Mucosa of stomach (tissue), 1 donor: ENCODE measurements around the gene STK24.

Experiments used
- H3K27me3 ChIP-seq: one replicate; pipeline ENCODE4 v1.7.0; 2013; ENCODE audit warnings: mild to moderate bottlenecking, low read length; ENCODE audit not compliant: control insufficient read depth, insufficient read depth
- H3K36me3 ChIP-seq: one replicate; pipeline ENCODE4 v1.7.0; 2013; ENCODE audit warnings: low read length; ENCODE audit not compliant: control insufficient read depth, insufficient read depth
- H3K4me1 ChIP-seq: one replicate; pipeline ENCODE4 v1.7.0; 2013; ENCODE audit warnings: mild to moderate bottlenecking, low read length; ENCODE audit not compliant: control insufficient read depth, insufficient read depth
- H3K4me3 ChIP-seq: one replicate; pipeline ENCODE4 v1.7.0; 2013; ENCODE audit warnings: low read length
- H3K9ac ChIP-seq: one replicate; pipeline ENCODE4 v1.7.0; 2013; ENCODE audit warnings: mild to moderate bottlenecking, low read length, moderate library complexity
- H3K9me3 ChIP-seq: one replicate; pipeline ENCODE4 v1.7.0; 2013; ENCODE audit warnings: mild to moderate bottlenecking, low read length, moderate library complexity; ENCODE audit not compliant: control insufficient read depth
- donor health status: Pancreatic carcinoma.

The STK24 gene

DNA sequence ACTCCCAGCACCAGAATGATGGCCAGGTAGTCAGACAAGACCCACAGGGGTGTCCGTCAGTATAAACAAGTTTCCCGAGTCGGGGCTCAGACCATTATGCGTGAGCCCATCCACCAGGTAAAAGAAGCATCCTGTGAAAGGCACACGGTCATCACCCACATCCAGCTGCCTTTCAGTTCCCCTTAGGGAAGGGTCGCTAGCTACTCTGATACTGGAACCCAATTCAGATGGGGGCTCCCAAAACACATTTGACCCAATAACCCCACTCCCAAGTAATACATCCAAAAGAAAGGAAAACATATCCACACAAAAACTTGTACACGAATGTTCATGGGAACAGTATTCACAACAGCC, 66.8 kb downstream of the STK24 start:
- Histone ChIP-seq H3K27me3 (no peaks in the 10 kb centered on the region), H3K9me3 (no peaks in the 10 kb centered on the region), H3K4me3 (no peak overlapping the region), H3K9ac (no peak overlapping the region), H3K4me1 (peaks cover 47% of the 10 kb centered on the region), H3K36me3 (no peaks in the 10 kb centered on the region)

DNA sequence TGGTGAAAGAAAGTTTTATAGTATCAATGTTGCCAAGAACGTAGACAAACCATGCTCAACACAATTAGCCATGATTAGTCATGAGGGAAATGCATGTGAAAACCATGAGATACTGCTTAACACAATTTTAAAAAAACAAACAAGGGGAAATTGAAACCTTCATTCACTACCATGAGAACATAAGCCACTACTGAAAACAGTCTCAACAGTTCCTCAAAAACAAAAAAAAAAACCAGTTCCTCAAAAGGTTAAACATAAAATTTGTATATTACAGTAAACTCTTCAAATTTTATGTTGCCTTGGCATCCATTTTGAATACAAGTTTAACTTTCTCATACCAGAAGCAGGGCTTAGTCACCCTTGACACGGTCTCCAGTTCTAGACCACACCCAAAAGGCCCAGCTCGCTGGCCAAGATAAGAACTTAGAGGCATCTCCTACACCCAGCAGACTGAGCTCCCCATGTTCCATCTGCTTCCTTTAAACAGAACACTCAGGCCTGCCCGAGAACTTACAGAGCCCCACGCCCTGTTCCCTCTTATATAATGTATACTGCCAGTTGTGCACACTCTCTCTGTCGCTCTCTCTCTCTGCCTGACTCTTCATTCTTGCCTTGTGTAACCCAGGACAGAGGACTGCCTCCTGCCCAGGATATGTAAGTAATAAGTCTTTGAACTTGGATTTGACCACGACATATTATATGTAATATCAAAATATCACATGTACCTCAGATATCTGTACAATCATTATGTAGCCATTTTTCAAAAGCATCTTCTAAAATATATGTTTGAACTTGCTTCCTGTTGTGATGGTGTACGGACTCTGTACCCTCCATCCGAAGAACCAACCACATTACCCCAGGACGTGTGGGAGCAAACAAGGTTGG, 67.4 kb downstream of the STK24 start:
- no peak overlapping the region for H3K4me3 ChIP-seq
- H3K4me1 ChIP-seq = peaks cover 54% of the 10 kb centered on the region
- H3K27me3 ChIP-seq = no peaks in the 10 kb centered on the region
- H3K36me3 ChIP-seq = no peaks in the 10 kb centered on the region
- H3K9me3 ChIP-seq = no peaks in the 10 kb centered on the region
- no peak overlapping the region for H3K9ac ChIP-seq

DNA sequence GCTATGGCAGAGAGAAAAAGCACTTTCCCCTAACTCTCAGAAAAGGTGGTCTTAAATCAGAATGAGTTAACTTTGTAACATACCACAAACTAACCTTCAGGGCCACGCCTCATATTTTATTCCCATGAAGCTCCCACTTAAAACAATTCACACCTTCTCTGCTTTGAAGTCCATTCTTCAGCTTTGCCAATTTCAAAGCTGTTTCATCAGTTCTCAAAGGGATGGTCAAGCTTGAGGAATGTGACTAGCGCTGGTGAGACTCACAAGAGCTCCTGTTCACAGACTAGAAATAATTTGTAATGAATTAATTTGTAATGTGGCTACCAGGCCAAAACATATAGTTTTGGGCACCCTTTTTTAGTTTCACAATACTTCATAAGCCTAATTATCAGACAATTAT, 68.2 kb downstream of the STK24 start:
- Histone ChIP-seq H3K4me1 (peaks cover 62% of the 10 kb centered on the region), H3K36me3 (no peaks in the 10 kb centered on the region), H3K27me3 (no peaks in the 10 kb centered on the region), H3K9ac (no peak overlapping the region), H3K4me3 (no peak overlapping the region), H3K9me3 (no peaks in the 10 kb centered on the region)

DNA sequence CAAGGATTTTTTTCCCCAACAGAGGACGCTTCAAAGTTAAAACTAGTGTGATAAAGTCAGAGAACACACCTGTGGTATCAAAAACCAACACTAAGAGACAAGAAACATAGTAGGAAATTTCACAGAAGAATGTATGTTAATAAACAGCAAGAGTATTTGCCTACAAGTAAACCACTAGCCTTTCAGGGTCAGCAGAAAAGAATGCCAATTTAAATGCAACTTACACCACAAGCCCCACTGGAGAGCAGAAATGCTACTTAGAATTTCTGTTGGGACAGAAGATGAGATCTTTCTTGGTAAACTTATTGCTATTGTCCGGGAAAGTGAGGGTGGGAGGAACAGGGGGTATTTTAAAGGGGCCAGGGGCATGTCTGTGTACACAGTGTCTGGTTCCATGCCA, 68.6 kb downstream of the STK24 start:
- H3K9me3 ChIP-seq = no peaks in the 10 kb centered on the region
- no peak overlapping the region for H3K4me3 ChIP-seq
- H3K9ac ChIP-seq = no peak overlapping the region
- H3K36me3 ChIP-seq = no peaks in the 10 kb centered on the region
- H3K27me3 ChIP-seq = no peaks in the 10 kb centered on the region
- peaks cover 66% of the 10 kb centered on the region for H3K4me1 ChIP-seq

DNA sequence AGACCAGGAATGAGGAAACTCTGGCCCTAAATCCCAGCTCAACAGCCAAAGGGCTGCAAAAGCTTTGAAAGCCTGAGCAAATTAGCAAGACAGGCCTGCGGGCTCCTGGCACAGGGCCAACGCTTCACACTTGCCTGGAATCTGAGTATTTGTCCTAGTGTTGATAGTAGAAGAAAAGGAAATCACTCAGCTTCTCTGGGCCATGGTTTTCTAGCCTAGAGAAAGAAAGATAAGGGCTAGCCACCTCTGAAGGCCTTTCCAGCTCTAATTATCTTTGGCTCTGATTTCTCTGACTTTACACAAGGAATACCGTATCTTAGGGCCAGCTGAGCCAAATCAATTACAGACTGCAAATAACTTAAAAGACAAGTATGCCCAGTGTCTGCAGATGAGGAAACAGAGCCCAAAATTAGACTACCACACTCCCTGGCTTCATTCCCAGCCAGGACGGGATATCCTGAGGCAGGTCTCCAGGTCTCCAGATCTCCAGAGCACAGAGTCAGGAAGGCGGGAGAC, 69.6 kb downstream of the STK24 start:
- Histone ChIP-seq H3K9ac (no peak overlapping the region), H3K27me3 (no peaks in the 10 kb centered on the region), H3K9me3 (no peaks in the 10 kb centered on the region), H3K4me3 (no peak overlapping the region), H3K4me1 (peaks cover 67% of the 10 kb centered on the region), H3K36me3 (peaks cover under 1% of the 10 kb centered on the region)

DNA sequence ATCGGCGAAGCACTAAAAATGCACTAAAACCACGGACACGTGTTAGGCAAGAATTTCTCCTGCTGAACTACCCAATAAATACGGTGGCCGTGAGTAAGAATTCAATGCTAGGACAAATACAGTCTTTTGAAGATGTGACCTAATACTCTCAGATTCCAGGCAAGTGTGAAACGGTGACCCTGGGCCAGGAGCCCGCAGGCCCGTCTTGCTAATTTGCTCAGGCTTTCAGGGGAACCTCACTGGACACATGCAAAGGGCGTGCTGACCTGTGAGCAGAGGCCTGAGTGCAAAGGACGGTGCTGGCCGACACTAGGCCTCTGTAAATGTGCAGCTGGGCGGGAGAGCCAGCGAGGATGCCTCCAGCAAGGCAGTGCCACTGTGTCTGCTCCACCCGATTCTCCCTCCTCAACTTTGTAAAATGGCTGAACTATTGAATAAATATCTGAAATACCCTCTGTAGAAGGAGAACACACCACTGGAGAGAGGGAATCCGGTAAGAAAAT, 70.1 kb downstream of the STK24 start:
- Histone ChIP-seq H3K9me3 (no peaks in the 10 kb centered on the region), H3K4me3 (no peak overlapping the region), H3K27me3 (no peaks in the 10 kb centered on the region), H3K9ac (no peak overlapping the region), H3K4me1 (peaks cover 67% of the 10 kb centered on the region), H3K36me3 (peaks cover 5% of the 10 kb centered on the region)

DNA sequence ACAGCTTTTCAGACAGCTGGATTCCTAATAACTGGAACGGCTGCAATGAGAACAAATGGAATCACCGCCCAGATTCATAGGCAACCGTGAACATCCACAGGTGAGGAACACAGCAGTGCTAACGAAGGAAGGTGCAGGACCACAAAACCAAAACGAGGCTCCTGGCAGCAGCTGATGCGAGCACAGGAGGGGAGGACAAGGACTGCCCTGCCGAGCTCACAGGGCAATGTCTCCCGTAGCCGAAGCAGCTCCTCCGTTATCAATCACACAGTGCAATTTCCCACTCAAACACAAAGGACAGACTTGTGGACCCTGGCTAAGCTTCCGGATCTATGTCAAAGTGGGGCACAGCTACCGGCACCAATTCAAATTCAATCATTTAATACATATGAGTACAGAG, 70.6 kb downstream of the STK24 start:
- Histone ChIP-seq H3K9ac (no peak overlapping the region), H3K9me3 (no peaks in the 10 kb centered on the region), H3K4me3 (no peak overlapping the region), H3K36me3 (peaks cover 5% of the 10 kb centered on the region), H3K4me1 (peaks cover 67% of the 10 kb centered on the region), H3K27me3 (no peaks in the 10 kb centered on the region)

DNA sequence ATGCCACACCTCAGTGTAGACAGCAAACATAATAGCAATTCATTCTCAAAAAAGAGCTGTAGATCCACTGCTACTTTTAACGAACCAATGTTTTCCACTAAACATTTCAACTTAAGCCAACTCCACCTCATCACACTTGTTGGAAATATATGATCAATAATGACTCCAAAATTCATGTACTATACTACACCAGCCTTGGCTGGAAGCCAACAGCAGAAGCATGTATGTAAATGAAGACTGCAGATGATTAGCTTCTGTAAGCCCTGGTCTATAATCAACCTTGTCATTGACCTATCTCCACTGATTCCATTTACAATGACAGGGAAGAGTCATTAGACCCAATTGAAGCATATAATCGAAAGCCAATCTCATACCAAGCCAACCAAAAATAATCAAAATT, 71.7 kb downstream of the STK24 start:
- Histone ChIP-seq H3K4me3 (no peak overlapping the region), H3K27me3 (no peaks in the 10 kb centered on the region), H3K4me1 (peaks cover 60% of the 10 kb centered on the region), H3K9ac (no peak overlapping the region), H3K9me3 (no peaks in the 10 kb centered on the region), H3K36me3 (peaks cover 5% of the 10 kb centered on the region)

DNA sequence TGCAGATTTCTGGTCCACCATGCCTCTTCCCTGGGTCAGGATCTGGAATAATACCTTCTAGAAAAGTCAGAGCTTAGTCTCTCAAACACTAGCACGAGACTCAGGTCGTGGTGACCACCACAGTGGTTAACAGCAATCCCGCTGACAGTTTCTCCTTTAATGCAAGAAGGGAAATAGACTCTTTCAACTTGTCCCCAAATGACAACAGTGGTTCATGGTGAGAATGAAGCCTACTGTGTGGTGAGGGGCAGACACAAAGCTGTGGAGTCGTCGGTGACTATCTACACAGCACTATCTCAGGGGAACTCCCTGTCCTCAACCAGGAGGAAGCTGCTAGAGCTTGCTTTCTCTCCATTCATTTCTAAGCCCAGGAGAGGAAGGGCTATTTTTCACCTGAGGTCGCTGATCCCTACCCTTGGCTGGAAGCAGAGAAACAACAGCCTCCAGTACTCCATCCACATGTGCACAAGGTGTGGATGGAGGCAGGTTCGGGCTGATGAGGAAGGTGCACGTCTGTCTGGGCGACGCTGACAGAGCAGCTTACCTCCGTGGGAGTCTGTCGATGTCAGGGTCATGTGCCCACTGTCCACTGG, 72.4 kb downstream of the STK24 start:
- no peaks in the 10 kb centered on the region for H3K9me3 ChIP-seq
- no peak overlapping the region for H3K4me3 ChIP-seq
- no peak overlapping the region for H3K9ac ChIP-seq
- H3K36me3 ChIP-seq = peaks cover 5% of the 10 kb centered on the region
- peaks cover 55% of the 10 kb centered on the region for H3K4me1 ChIP-seq
- no peaks in the 10 kb centered on the region for H3K27me3 ChIP-seq

DNA sequence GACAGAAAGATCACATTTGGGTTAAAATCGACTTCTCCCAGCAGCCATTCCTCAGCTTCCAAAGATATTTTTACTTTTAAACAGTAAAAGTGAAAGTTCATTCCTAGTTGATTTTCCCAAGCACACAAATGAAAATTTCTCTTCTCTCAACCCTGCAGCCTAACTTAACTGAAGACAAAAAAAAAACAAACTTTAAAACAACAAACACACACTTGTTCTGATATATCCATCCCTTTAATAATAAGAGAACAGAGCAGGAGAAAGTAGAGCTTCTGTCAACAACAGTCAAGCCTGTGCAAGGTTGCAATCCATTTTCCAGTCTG, 72.9 kb downstream of the STK24 start:
- Histone ChIP-seq H3K4me1 (peaks cover 52% of the 10 kb centered on the region), H3K9me3 (no peaks in the 10 kb centered on the region), H3K9ac (no peak overlapping the region)

DNA sequence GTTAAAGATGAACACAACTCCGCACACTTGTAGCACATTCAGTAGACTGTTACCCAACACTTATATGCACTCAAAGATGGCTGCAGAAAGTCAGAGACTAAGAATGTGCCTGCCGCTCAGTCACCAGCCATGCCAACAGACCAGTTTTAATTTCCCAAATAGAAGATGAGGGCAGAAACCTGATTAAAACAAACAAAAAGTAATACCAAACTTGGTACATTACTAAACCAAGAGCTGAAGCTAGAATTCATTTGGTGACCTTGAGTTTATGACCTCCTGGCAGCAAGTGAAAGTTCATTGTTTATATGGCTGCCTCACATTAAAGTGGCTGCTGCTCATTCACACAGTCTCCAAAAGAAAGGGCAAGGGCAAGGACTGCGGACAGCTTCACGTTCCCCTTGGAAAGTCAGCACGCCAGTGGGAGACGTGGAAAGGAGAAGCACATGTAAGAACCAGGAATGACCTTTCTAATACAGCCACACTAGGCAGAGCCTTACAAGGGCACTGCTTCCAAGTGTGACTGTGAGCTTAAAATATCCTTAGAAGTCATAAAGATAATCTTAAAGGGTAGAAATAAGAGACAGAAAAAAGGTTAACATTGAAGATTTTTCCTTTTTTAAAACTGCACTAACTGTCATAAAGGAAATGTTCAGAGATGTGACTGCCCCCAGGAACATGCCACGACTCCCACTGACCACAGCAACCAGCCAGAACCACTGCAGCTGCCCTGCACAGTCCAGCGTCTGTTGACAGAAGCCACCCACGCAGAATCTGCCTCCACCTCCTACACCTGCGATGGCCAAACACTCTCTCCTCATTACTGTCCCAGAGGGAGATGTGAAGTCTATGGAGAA, 73.5 kb downstream of the STK24 start:
- H3K9ac ChIP-seq = no peak overlapping the region
- peaks cover 46% of the 10 kb centered on the region for H3K4me1 ChIP-seq
- peaks cover 5% of the 10 kb centered on the region for H3K36me3 ChIP-seq
- no peaks in the 10 kb centered on the region for H3K27me3 ChIP-seq
- no peaks in the 10 kb centered on the region for H3K9me3 ChIP-seq
- H3K4me3 ChIP-seq = no peak overlapping the region

More for the DNA sequence above, 72.9 kb downstream of the STK24 start:
- Histone ChIP-seq H3K27me3 (no peaks in the 10 kb centered on the region), H3K36me3 (peaks cover 5% of the 10 kb centered on the region), H3K4me3 (no peak overlapping the region)

DNA sequence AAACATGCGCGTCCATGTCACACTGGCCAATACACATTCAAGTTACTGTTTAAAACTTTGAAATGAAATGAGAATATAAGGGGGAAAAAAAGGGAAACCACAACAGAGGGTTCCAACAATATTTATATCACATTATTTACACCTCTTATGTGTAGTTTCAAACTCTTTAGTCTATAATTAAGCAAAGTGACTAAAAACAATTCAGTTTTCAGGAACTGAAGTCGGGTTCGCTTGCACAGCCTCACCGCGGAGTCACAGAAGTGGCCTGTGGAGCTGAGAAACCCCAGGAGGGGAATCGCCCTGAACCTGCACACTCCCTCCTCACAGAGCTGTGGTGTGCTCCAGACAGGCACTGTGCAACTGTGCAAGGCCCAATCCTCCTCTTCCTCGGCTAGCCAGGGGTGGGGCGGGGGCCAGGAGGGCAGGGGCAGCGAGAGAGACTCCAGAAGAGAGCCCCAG, 75.9 kb downstream of the STK24 start:
- Histone ChIP-seq H3K27me3 (no peaks in the 10 kb centered on the region), H3K4me3 (no peak overlapping the region), H3K9me3 (no peaks in the 10 kb centered on the region), H3K9ac (no peak overlapping the region), H3K36me3 (peaks cover 5% of the 10 kb centered on the region), H3K4me1 (peaks cover 34% of the 10 kb centered on the region)
